ENCODE results near the gene HEMK1. TPM values are rescaled to one million over a fixed set of nuclear protein-coding genes. Genes with fewer than 3 reads are reported as not detected.

Gene HEMK1
- total RNA-seq, 4 donors from 2014 or later: 7.3 to 11.6 (median 7.9) TPM

DNA sequence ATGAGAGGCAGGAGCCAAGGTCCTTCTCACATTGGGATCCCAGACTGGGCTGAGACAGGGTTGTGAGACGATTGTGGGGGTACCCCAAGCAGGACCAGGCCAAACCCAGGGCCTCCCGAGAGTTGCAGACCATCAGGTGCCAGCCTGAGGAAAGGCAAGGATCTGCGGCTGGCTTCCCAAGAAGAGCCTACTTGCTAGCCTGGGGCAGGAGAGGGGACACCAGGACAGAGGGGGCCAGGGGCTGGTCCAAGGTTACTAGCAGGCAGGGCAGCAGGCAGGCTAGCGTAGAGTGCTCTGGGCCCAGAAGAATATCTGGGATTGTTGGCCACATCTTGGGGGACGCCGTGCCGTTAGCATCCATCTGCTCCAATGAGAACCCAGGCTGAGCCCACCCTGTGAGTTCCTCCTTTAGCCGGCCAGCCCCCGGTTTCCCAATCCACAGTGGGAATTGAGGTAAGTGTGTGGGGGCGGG, 41.7 kb downstream of the HEMK1 start:
- 6% methylated on average over 10 of the region's 10 CpGs; no CpG with 5 or more reads in 1 of the 2 donors for WGBS, 2 donors (ENCODE audit: low coverage in 1 of 2)
- in situ Hi-C loops (cut with MboI; ENCODE audit: low pct_ligation_motif_present in 1 of 4, low pct_unique_long_range_greater_than_20kb in 1 of 4, low sequenced_read_pairs in 3 of 4) (loop anchor here in 3 of 4 donors (5.0 to 25.0 kb wide), 3 partner anchors 34 to 776 kb away; partner anchors contain the start of genes MANF (in 2 of the 3) and RBM15B (in 2 of the 3)), intact Hi-C loops (cut with DNase I; ENCODE audit: low total_unique reads) (no loop called here)
- TF ChIP-seq POLR2AphosphoS5 (IDR thresholded peaks at IDR 0.05) (no peak), EP300 (IDR thresholded peaks at IDR 0.05; ENCODE audit: low read depth) (no peak), POLR2A (IDR thresholded peaks at IDR 0.05) (no peak)
- TF ChIP-seq, protein P1, sequence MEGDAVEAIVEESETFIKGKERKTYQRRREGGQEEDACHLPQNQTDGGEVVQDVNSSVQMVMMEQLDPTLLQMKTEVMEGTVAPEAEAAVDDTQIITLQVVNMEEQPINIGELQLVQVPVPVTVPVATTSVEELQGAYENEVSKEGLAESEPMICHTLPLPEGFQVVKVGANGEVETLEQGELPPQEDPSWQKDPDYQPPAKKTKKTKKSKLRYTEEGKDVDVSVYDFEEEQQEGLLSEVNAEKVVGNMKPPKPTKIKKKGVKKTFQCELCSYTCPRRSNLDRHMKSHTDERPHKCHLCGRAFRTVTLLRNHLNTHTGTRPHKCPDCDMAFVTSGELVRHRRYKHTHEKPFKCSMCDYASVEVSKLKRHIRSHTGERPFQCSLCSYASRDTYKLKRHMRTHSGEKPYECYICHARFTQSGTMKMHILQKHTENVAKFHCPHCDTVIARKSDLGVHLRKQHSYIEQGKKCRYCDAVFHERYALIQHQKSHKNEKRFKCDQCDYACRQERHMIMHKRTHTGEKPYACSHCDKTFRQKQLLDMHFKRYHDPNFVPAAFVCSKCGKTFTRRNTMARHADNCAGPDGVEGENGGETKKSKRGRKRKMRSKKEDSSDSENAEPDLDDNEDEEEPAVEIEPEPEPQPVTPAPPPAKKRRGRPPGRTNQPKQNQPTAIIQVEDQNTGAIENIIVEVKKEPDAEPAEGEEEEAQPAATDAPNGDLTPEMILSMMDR (IDR thresholded peaks at IDR 0.05): no peak
- peaks cover 0 to 7% (median 0%) of the 10 kb centered on the region in 4 donors for H3K36me3 ChIP-seq
- DNase-seq: no peak
- peak overlapping the region; percentile 92 to 96 (median 94) for H3K27ac ChIP-seq
- H3K27me3 ChIP-seq: no peaks in the 10 kb centered on the region
- H3K4me1 ChIP-seq: peaks cover 13 to 66% (median 42%) of the 10 kb centered on the region in 4 donors
- no peaks in the 10 kb centered on the region for H3K9me3 ChIP-seq
- peak overlapping the region; percentile 61 to 75 (median 74) for H3K4me3 ChIP-seq

DNA sequence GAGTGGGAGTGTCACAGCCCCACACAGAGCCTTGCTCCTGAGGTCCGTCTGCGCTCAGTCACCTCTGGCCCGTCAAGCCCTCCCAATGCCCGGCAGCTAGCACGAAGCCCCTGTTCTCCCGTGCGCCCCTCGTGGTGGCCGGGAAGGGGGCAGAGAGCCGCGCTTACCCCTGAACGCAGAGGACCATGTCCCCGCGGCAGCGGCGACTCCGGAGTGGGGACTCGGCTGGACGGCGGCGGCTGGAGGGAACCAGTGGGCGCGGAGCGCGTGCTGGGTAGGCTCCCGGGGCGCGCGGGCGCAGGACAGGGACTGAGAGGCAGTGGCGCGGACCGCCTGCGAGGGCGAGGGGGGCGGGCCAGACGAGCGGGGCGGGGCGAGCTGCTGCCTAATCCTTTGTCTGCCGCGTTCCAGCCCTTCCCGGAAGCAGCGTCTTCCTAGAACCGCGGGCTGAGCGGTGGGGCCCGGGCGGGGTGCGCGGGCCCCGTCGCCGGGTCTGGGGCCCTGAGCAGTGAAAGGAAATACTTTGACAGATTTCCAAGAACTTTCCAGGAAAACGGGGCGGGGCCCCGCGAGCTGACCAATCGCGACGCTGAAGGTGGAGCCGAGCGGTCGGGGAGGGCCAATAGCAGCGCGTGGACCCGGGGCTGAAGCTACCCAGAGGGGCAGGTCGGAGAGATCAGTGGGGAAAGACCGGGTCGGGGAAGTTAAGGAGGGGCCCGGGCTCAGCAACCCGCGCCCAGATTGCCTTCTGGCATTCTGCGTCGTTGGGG, 42.3 kb downstream of the HEMK1 start, which contains the start of gene CISH:
TSS of gene CISH (minus strand) at position 311 of the 770 bp plus-strand sequence. CDS start at position 187, 124 bp downstream.
- in situ Hi-C loops (cut with MboI; ENCODE audit: low pct_ligation_motif_present in 1 of 4, low pct_unique_long_range_greater_than_20kb in 1 of 4, low sequenced_read_pairs in 3 of 4) (loop anchor here in 3 of 4 donors (5.0 to 25.0 kb wide), 3 partner anchors 34 to 776 kb away; partner anchors contain the start of genes MANF (in 2 of the 3) and RBM15B (in 2 of the 3)), intact Hi-C loops (cut with DNase I; ENCODE audit: low total_unique reads) (no loop called here)
- H3K9me3 ChIP-seq: no peaks in the 10 kb centered on the region
- peak; percentile 42 for TF ChIP-seq EP300 (IDR thresholded peaks at IDR 0.05; ENCODE audit: low read depth)
- peak; percentile 90 to 98 (median 97) for TF ChIP-seq POLR2AphosphoS5 (IDR thresholded peaks at IDR 0.05)
- TF ChIP-seq, protein P1 (IDR thresholded peaks at IDR 0.05): peak; percentile 17 to 59 (median 25)
- peak; percentile 94 for TF ChIP-seq POLR2A (IDR thresholded peaks at IDR 0.05)
- H3K27ac ChIP-seq: peak within 1 kb of the TSS; percentile 92 to 96 (median 94)
- peaks cover 13 to 65% (median 44%) of the 10 kb centered on the region in 4 donors for H3K4me1 ChIP-seq
- WGBS, 2 donors (ENCODE audit: low coverage in 1 of 2): 1% methylated on average over 44 of the region's 75 CpGs; no CpG with 5 or more reads in 1 of the 2 donors
- peak; percentile 96 for DNase-seq
- peak within 1 kb of the TSS; percentile 61 to 75 (median 74) for H3K4me3 ChIP-seq
- H3K36me3 ChIP-seq: peaks cover 0 to 7% (median 0%) of the 10 kb centered on the region in 4 donors
- no peaks in the 10 kb centered on the region for H3K27me3 ChIP-seq

DNA sequence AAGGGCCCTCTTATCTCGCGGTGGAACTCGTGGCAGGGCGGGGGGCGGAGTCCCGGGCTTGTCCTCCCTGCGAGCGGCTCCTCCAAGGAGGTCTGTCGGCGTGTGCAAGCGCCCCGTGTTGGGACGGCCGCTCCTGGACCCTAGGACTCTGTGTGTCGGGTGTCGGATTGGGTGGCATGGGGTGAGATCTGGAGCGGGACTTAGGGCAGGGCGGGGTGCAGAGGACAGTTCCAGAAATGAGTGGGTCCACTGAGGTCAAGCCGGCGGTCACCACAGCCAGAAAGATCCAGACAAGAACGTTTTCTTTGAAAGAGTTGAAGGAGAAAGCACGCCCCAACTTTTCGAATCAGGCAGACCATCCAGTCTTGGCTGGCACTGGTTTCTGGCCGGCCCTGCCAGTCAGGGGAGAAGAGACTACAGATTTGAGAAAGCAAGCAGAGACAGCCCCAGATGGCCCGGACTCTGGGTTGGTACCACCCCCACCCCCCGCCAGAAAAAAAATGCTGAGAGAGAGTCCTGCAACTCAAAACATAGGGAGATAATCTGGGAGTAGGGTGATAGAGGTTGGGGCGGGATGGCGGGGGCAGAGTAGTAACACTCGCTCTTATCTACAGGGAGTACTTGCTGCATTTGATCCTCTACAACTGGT, 43.0 kb downstream of the HEMK1 start:
- TF ChIP-seq POLR2A (IDR thresholded peaks at IDR 0.05) (peak; percentile 5), POLR2AphosphoS5 (IDR thresholded peaks at IDR 0.05) (peak in 2 of 3 donors; percentile 36 to 49)
- TF ChIP-seq, protein P1 (IDR thresholded peaks at IDR 0.05): no peak
- H3K27me3 ChIP-seq: no peaks in the 10 kb centered on the region
- in situ Hi-C loops (cut with MboI; ENCODE audit: low pct_ligation_motif_present in 1 of 4, low pct_unique_long_range_greater_than_20kb in 1 of 4, low sequenced_read_pairs in 3 of 4) (loop anchor here in 3 of 4 donors (5.0 to 25.0 kb wide), 3 partner anchors 35 to 775 kb away; partner anchors contain the start of genes MANF (in 2 of the 3) and RBM15B (in 2 of the 3)), intact Hi-C loops (cut with DNase I; ENCODE audit: low total_unique reads) (no loop called here)
- WGBS, 2 donors (ENCODE audit: low coverage in 1 of 2): 0 to 5% methylated on average over 2 to 22 of the region's 29 CpGs
- no peaks in the 10 kb centered on the region for H3K9me3 ChIP-seq
- peak overlapping the region; percentile 92 to 96 (median 94) for H3K27ac ChIP-seq
- no peak for DNase-seq
- peak overlapping the region; percentile 61 to 75 (median 74) for H3K4me3 ChIP-seq
- H3K36me3 ChIP-seq: peaks cover 0 to 4% (median 0%) of the 10 kb centered on the region in 4 donors
- H3K4me1 ChIP-seq: peaks cover 13 to 58% (median 41%) of the 10 kb centered on the region in 4 donors

Data from transverse colon (tissue), 4 donors.